KMS-11 (cell line): ENCODE data around the gene TSPEAR.

Experiments used
- H2AFZ ChIP-seq: fragments of 200-600 bp; sonication (generic); 2 replicates; pipeline ENCODE4 v1.6.1; 2016; ENCODE audit warnings: antibody characterized with exemption, mixed run types, low read depth
- H3K27ac ChIP-seq: fragments of 200-600 bp; sonication (generic); 2 replicates; pipeline ENCODE4 v1.6.1; 2016; ENCODE audit warnings: mild to moderate bottlenecking, mixed run types
- H3K27me3 ChIP-seq: fragments of 200-600 bp; sonication (generic); 2 replicates; pipeline ENCODE4 v1.6.1; 2017; ENCODE audit warnings: mild to moderate bottlenecking, low read depth, mixed run types, moderate library complexity; ENCODE audit not compliant: insufficient read depth
- H3K36me3 ChIP-seq: fragments of 200-600 bp; sonication (generic); 2 replicates; pipeline ENCODE4 v1.6.1; 2017; ENCODE audit warnings: mild to moderate bottlenecking, mixed run types; ENCODE audit not compliant: insufficient read depth
- H3K4me1 ChIP-seq: fragments of 200-600 bp; sonication (generic); 2 replicates; pipeline ENCODE4 v1.6.1; 2016; ENCODE audit warnings: mild to moderate bottlenecking, low read depth, mixed run types; ENCODE audit not compliant: poor library complexity, severe bottlenecking
- H3K4me2 ChIP-seq: fragments of 200-600 bp; sonication (generic); 2 replicates; pipeline ENCODE4 v1.7.0; 2016; ENCODE audit warnings: mild to moderate bottlenecking, mixed run types
- H3K4me3 ChIP-seq: fragments of 200-600 bp; sonication (generic); IDR thresholded peaks from 2 replicates; pipeline ENCODE4 v1.6.1; 2017; ENCODE audit warnings: low read depth, low read length, mixed read lengths; ENCODE audit not compliant: insufficient read depth
- H3K79me2 ChIP-seq: fragments of 200-600 bp; sonication (generic); 2 replicates; pipeline ENCODE4 v1.6.1; 2016; ENCODE audit warnings: low read depth, mixed run types; ENCODE audit not compliant: insufficient read depth
- H3K9ac ChIP-seq: fragments of 200-600 bp; sonication (generic); 2 replicates; pipeline ENCODE4 v1.6.1; 2016; ENCODE audit warnings: mild to moderate bottlenecking, mixed run types
- H4K20me1 ChIP-seq: fragments of 200-600 bp; sonication (generic); 2 replicates; pipeline ENCODE4 v1.6.1; 2016; ENCODE audit warnings: mild to moderate bottlenecking, mixed run types; ENCODE audit not compliant: insufficient read depth
- CTCF ChIP-seq: fragments of 200-600 bp; sonication (generic); conservative IDR thresholded peaks from 2 replicates; pipeline ENCODE4 v1.6.1; 2017; ENCODE audit warnings: low read depth, mild to moderate bottlenecking, antibody characterized with exemption, low read length, moderate library complexity, mixed read lengths

Gene TSPEAR

GRCh38 chr21:44527983-44528633 lies 183.3 kb downstream of the TSPEAR start:
- Histone ChIP-seq H3K79me2 (no peaks in the 10 kb centered on the region), H3K36me3 (no peaks in the 10 kb centered on the region), H3K4me1 (no peaks in the 10 kb centered on the region), H3K9ac (no peak overlapping the region), H3K27ac (no peak overlapping the region), H3K27me3 (peaks cover 51% of the 10 kb centered on the region), H2AFZ (no peak overlapping the region), H4K20me1 (no peaks in the 10 kb centered on the region), H3K4me3 (no peak overlapping the region), H3K4me2 (no peak overlapping the region)
- no peak for TF ChIP-seq CTCF

- Histone ChIP-seq H3K79me2 (no peaks in the 10 kb centered on the region), H3K4me2 (no peak overlapping the region), H3K27me3 (peaks cover 45% of the 10 kb centered on the region), H3K27ac (no peak overlapping the region), H3K4me1 (no peaks in the 10 kb centered on the region), H4K20me1 (no peaks in the 10 kb centered on the region), H3K36me3 (no peaks in the 10 kb centered on the region), H3K4me3 (no peak overlapping the region), H3K9ac (no peak overlapping the region), H2AFZ (no peak overlapping the region)
- TF ChIP-seq CTCF: no peak
These were observed 184.0 kb downstream of the TSPEAR start for GRCh38 chr21:44527156-44527982.

- H3K4me2 ChIP-seq: no peak overlapping the region
- H4K20me1 ChIP-seq: no peaks in the 10 kb centered on the region
- H3K27ac ChIP-seq: no peak overlapping the region
- no peak overlapping the region for H3K9ac ChIP-seq
- no peaks in the 10 kb centered on the region for H3K36me3 ChIP-seq
- no peaks in the 10 kb centered on the region for H3K4me1 ChIP-seq
- TF ChIP-seq CTCF: no peak
- H3K79me2 ChIP-seq: no peaks in the 10 kb centered on the region
- peaks cover 35% of the 10 kb centered on the region for H3K27me3 ChIP-seq
- H3K4me3 ChIP-seq: no peak overlapping the region
- H2AFZ ChIP-seq: no peak overlapping the region
These were observed 185.0 kb downstream of the TSPEAR start for GRCh38 chr21:44526096-44526997.

- no peak overlapping the region for H2AFZ ChIP-seq
- no peaks in the 10 kb centered on the region for H4K20me1 ChIP-seq
- no peaks in the 10 kb centered on the region for H3K4me1 ChIP-seq
- no peak overlapping the region for H3K9ac ChIP-seq
- no peak overlapping the region for H3K27ac ChIP-seq
- TF ChIP-seq CTCF: no peak
- peaks cover 38% of the 10 kb centered on the region for H3K27me3 ChIP-seq
- H3K4me2 ChIP-seq: no peak overlapping the region
- no peaks in the 10 kb centered on the region for H3K36me3 ChIP-seq
- no peak overlapping the region for H3K4me3 ChIP-seq
- no peaks in the 10 kb centered on the region for H3K79me2 ChIP-seq
These were observed 185.8 kb downstream of the TSPEAR start for GRCh38 chr21:44525391-44526095.
